WERI-Rb-1 (cell line): ENCODE data around the gene CHGA.

Experiments
- DNase-seq: peaks from one replicate; pipeline ENCODE4 v3.0.0-alpha.2; 2020
- H3K27ac ChIP-seq: fragments of 250-450 bp; sonication (Bioruptor Pico); 2 replicates; pipeline ENCODE4 v1.5.1; 2020; ENCODE audit warnings: mild to moderate bottlenecking, moderate library complexity
- H3K27me3 ChIP-seq: fragments of 250-450 bp; sonication (Bioruptor Pico); 2 replicates; pipeline ENCODE4 v1.5.1; 2021; ENCODE audit warnings: mild to moderate bottlenecking, low read depth, moderate library complexity; ENCODE audit not compliant: insufficient read depth, severe bottlenecking
- H3K36me3 ChIP-seq: fragments of 250-450 bp; sonication (Bioruptor Pico); 2 replicates; pipeline ENCODE4 v1.5.1; 2020; ENCODE audit warnings: mild to moderate bottlenecking, moderate library complexity
- H3K4me3 ChIP-seq: 2 replicates; pipeline ENCODE4 v1.5.1; 2011; ENCODE audit warnings: low read depth, mild to moderate bottlenecking, control low read depth, low read length
- H3K9me3 ChIP-seq: fragments of 250-450 bp; sonication (Bioruptor Pico); 2 replicates; pipeline ENCODE4 v1.5.1; 2021; ENCODE audit warnings: mild to moderate bottlenecking, moderate library complexity; ENCODE audit not compliant: severe bottlenecking
- CTCF ChIP-seq: IDR thresholded peaks from 2 replicates; pipeline ENCODE4 v1.5.1; 2011; ENCODE audit warnings: low read depth, mild to moderate bottlenecking, control low read depth, inconsistent platforms, low read length

CHGA gene

GRCh38 chr14:92934196-92935085 lies 11.5 kb downstream of the CHGA start:
- DNase-seq, result peak; percentile 75
- Histone ChIP-seq H3K27ac (peak overlapping the region; percentile 89), H3K4me3 (no peak overlapping the region), H3K27me3 (no peaks in the 10 kb centered on the region), H3K36me3 (peaks cover 41% of the 10 kb centered on the region), H3K9me3 (no peaks in the 10 kb centered on the region)
- TF ChIP-seq CTCF, result 0 out of 2 replicates have a peak, but pooled peaks have one; percentile 15

- Histone ChIP-seq H3K27ac (peak overlapping the region; percentile 89), H3K9me3 (no peaks in the 10 kb centered on the region), H3K4me3 (no peak overlapping the region), H3K36me3 (peaks cover 32% of the 10 kb centered on the region), H3K27me3 (no peaks in the 10 kb centered on the region)
- DNase-seq, result no peak
- TF ChIP-seq CTCF, result no peak
These were observed 12.5 kb downstream of the CHGA start for GRCh38 chr14:92935446-92935845.

GRCh38 chr14:92936085-92936484 lies 13.1 kb downstream of the CHGA start:
- TF ChIP-seq CTCF, result no peak
- peaks cover 25% of the 10 kb centered on the region for H3K36me3 ChIP-seq

GRCh38 chr14:92937051-92937937 lies 14.3 kb downstream of the CHGA start:
- H3K27me3 ChIP-seq, result no peaks in the 10 kb centered on the region
- H3K27ac ChIP-seq, result no peak overlapping the region
- H3K36me3 ChIP-seq, result peaks cover 13% of the 10 kb centered on the region
- DNase-seq, result no peak
- H3K4me3 ChIP-seq, result no peak overlapping the region
- no peaks in the 10 kb centered on the region for H3K9me3 ChIP-seq
- no peak for TF ChIP-seq CTCF

More at GRCh38 chr14:92936085-92936484, 13.1 kb downstream of the CHGA start:
- Histone ChIP-seq H3K9me3 (no peaks in the 10 kb centered on the region), H3K4me3 (no peak overlapping the region), H3K27ac (no peak overlapping the region), H3K27me3 (no peaks in the 10 kb centered on the region)
- DNase-seq, result no peak

GRCh38 chr14:92938235-92938875 lies 15.4 kb downstream of the CHGA start:
- H3K27ac ChIP-seq, result no peak overlapping the region
- H3K9me3 ChIP-seq, result no peaks in the 10 kb centered on the region
- peaks cover 6% of the 10 kb centered on the region for H3K36me3 ChIP-seq
- no peaks in the 10 kb centered on the region for H3K27me3 ChIP-seq
- peak; percentile 54 for TF ChIP-seq CTCF
- DNase-seq, result peak; percentile 51
- no peak overlapping the region for H3K4me3 ChIP-seq
